ENCODE results near the gene RNF43.
"Not testable (repeated sequence)": the region's sequence is repeated elsewhere in the genome, so short reads cannot be mapped to it uniquely, and the experiment has no call there.

RNF43 gene

DNA sequence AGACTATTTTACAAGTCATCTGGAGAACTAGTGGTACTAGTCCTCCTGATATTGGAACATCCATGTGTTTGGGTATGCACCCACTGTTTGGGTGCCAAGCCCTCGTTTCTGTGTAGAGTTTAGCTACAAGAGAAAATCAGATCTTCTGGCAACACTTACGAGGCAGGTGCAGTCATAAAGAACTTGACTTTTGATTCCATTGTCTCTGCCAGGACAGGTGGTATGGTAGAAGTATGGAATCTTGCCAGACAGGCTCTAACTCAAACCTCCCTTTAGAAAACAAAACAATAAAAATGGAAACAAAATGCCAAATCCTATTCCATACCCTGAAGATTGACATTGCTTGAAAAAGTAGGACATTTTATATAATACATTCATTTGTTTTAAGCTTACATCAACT is 16.0 kb downstream of the RNF43 start:
- no peak for DNase-seq (ENCODE audit: low read depth)
- no peak overlapping the region for H3K4me3 ChIP-seq (ENCODE audit: control insufficient read depth, low read depth, low read length)
- TF ChIP-seq, protein P1, sequence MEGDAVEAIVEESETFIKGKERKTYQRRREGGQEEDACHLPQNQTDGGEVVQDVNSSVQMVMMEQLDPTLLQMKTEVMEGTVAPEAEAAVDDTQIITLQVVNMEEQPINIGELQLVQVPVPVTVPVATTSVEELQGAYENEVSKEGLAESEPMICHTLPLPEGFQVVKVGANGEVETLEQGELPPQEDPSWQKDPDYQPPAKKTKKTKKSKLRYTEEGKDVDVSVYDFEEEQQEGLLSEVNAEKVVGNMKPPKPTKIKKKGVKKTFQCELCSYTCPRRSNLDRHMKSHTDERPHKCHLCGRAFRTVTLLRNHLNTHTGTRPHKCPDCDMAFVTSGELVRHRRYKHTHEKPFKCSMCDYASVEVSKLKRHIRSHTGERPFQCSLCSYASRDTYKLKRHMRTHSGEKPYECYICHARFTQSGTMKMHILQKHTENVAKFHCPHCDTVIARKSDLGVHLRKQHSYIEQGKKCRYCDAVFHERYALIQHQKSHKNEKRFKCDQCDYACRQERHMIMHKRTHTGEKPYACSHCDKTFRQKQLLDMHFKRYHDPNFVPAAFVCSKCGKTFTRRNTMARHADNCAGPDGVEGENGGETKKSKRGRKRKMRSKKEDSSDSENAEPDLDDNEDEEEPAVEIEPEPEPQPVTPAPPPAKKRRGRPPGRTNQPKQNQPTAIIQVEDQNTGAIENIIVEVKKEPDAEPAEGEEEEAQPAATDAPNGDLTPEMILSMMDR (IDR thresholded peaks at IDR 0.05; ENCODE audit: control insufficient read depth, insufficient read depth, low read depth, low read length, missing control alignments): no peak

DNA sequence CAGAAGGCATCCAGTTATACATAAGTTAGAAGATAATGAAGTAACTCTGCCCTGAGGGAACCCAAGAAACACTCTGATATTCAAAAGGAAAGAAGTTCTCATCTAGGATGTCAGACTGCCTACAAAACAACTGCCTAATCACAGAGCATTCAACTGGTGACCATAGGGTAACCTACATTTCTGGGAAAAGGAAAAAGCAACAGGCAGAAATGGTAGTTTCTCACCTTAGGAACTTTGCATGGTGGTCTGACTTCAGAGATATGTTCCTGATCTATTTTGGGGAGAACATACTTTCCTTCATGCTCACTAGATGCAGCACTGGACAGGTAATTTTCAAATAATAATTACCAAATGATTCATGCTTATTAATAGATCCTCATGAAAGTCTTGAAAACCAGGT is 16.5 kb downstream of the RNF43 start:
- no peak overlapping the region for H3K4me3 ChIP-seq (ENCODE audit: control insufficient read depth, low read depth, low read length)
- no peak for DNase-seq (ENCODE audit: low read depth)
- TF ChIP-seq, protein P1 (IDR thresholded peaks at IDR 0.05; ENCODE audit: control insufficient read depth, insufficient read depth, low read depth, low read length, missing control alignments): no peak

DNA sequence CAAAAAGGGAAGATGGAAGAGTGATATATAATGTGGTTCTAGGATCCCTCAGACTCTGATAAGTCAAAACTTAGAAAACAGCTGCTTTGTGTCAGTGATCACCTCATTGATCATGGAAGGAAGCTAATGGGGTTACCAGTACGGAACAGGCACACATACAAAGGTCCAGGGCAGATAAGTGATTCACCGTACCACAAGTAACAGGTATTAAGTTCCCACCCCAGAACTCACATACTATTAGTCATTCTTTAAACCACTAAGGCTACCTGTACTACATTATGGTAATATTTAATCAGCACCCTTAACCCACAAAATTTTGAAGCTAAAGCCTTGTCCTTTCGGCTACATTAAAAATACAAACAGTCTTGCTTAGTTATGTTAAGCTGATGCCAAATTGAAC is 17.4 kb downstream of the RNF43 start:
- H3K4me3 ChIP-seq (ENCODE audit: control insufficient read depth, low read depth, low read length): no peak overlapping the region
- DNase-seq (ENCODE audit: low read depth): no peak
- TF ChIP-seq, protein P1 (IDR thresholded peaks at IDR 0.05; ENCODE audit: control insufficient read depth, insufficient read depth, low read depth, low read length, missing control alignments): no peak

DNA sequence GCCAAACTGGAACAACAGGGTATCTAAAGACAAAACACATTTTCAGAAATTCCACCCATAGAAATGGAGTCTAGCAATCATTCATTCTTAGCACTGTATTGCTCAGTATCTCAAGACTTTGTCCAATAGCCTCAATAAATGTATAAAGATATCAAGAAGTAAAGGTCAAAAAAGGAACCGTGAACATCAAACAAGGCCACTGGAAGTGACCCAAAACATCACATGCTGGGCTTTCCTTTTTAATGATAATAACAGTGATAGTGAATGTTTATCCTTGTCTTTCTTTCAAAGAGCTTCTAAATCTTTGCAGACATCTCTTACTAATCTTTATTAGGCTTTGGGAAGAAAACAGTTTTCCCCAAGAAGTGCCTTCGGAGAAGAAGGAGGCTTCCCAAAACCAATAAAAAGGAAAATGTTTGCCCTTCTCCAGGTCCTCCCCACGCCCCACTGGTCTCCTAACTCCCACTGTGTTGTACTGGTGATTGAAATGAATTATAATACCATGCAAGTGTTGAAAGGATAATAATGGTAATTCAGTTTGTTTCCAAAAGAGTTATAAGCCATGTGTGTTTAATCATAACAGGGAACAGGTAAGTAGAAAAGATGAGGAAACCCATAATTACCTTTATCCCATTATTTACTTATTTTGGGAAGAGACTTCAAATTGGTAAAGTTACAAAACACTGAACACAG is 18.6 kb downstream of the RNF43 start:
- DNase-seq (ENCODE audit: low read depth): no peak
- H3K4me3 ChIP-seq (ENCODE audit: control insufficient read depth, low read depth, low read length): no peak overlapping the region
- TF ChIP-seq, protein P1 (IDR thresholded peaks at IDR 0.05; ENCODE audit: control insufficient read depth, insufficient read depth, low read depth, low read length, missing control alignments): no peak

DNA sequence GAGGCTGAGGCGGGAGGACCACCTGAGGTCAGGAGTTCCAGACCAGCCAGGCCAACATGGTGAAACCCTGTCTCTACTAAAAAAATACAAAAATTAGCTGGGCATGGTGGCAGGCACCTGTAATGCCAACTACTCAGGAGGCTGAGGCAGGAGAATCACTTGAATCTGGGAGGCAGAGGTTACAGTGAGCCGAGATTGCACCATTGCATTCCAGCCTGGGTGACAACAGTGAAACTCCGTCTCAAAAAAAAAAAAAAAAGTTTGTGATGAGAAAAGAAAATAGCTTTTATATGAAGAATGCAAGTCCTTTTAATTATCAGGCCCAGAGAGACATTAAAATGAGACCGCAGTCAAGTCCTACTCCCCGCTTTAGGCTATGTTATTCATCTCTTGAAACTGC is 19.9 kb downstream of the RNF43 start:
- H3K4me3 ChIP-seq (ENCODE audit: control insufficient read depth, low read depth, low read length); DNase-seq (ENCODE audit: low read depth): not testable (repeated sequence)

DNA sequence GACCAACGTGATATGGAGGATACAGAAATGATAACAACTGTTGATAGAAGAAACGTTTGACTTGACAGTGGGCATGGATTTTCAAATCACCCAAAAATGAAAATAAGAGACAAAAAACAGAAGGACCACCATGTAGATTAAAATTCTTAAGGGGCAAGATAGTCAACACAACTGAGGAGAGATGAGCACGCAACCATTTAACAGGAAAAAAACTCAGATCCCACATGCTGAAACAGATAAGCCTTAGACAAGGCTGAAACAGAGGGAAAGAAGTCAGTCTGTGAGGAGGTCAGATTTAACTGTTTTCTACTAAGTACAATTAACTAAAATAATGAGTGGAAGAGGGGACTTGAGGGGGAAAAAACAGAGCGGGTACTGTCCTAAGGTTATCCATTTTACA is 21.2 kb downstream of the RNF43 start:
- no peak for DNase-seq (ENCODE audit: low read depth)
- TF ChIP-seq, protein P1 (IDR thresholded peaks at IDR 0.05; ENCODE audit: control insufficient read depth, insufficient read depth, low read depth, low read length, missing control alignments): no peak
- no peak overlapping the region for H3K4me3 ChIP-seq (ENCODE audit: control insufficient read depth, low read depth, low read length)

DNA sequence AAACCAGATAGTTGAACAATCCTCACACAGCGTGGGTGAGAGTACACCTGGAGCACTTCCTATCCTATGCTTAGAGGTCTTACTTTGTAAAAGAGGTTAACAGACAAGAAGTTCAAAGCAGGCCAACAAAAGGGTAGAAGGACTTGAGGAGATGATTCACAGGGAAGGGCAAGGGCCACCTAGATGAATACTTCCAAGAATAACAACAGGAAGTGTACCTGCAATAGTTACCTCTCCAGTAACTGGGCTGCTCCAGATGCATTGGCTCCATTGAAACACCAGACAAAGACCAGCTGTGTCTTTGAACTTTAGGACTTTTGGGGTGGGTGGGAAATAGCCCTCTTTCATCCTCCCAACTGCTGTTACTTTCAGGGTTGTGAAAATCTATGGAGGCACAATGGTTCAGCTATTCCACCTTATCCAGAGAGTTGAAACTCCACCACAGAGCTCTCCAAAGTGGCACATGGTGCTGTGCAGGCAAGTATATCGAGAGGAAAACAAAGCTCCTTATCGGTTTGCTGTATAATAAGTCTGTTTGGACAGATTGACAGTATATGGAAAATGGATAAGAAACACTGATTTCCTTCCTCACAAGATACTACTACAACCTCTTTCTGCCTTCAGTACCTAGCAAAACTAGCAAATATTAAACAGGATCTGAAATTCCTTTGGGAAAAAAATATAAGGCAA is 22.7 kb downstream of the RNF43 start:
- no peak for DNase-seq (ENCODE audit: low read depth)
- no peak overlapping the region for H3K4me3 ChIP-seq (ENCODE audit: control insufficient read depth, low read depth, low read length)
- TF ChIP-seq, protein P1 (IDR thresholded peaks at IDR 0.05; ENCODE audit: control insufficient read depth, insufficient read depth, low read depth, low read length, missing control alignments): no peak
